GM12891 (cell line): Measurements from ENCODE around the gene TDRD12.

Source experiments
- PAX5 ChIP-seq: IDR thresholded peaks from 2 replicates; pipeline ENCODE4 v1.6.1; 2011; ENCODE audit warnings: low read length, moderate library complexity, mild to moderate bottlenecking; ENCODE audit not compliant: insufficient read depth, severe bottlenecking
- POLR2A ChIP-seq: IDR thresholded peaks from 2 replicates; pipeline ENCODE4 v1.6.1; 2011; ENCODE audit warnings: low read depth, low read length, control low read depth
- POLR2AphosphoS5 ChIP-seq: IDR thresholded peaks from 2 replicates; pipeline ENCODE4 v1.6.1; 2011; ENCODE audit warnings: low read depth, low read length, control low read depth
- SPI1 ChIP-seq: IDR thresholded peaks from 2 replicates; pipeline ENCODE4 v1.6.1; 2011; ENCODE audit warnings: low read depth, low read length, control low read depth
- TAF1 ChIP-seq: IDR thresholded peaks from 2 replicates; pipeline ENCODE4 v1.6.1; 2011; ENCODE audit warnings: low read depth, low read length, control low read depth

DNA sequence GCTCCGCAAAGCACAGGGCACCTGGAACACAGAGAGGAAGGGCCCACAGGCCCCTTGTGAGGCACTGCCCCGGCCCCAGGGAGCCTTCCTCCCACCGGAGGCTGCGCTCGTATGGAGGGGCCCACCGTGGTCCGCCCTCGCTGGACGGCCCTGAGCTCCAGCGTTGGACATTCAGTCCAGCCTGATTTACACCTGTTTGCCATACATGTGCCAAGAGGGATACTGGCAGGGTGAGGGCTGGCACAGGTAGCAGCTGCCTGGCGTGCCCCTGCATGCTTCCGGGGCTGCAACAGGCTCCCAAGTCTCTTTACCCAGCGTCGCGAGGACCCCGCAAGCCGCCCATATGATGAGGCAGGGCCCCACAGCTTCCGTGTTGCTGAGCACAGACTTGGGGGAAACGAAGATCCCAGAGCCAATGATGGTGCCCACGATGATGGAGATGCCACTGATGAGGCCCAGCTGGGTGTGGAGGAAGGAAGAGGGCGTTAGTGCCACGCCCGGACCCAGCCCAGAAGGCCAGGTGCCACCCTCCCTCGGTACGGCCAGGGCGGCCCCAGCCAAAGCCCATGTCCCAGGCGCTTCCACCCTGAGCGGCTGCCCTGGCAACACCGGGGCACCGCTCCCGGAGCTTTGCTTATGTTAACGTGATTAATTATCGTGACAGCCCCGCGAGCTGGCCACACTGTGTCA, 144.9 kb downstream of the TDRD12 start:
- TF ChIP-seq SPI1: no peak
- TF ChIP-seq POLR2AphosphoS5: no peak
- TF ChIP-seq POLR2A: no peak
- no peak for TF ChIP-seq TAF1
- no peak for TF ChIP-seq PAX5
